ENCODE data around the gene QKI.
"Not testable (repeated sequence)": the region's sequence is repeated elsewhere in the genome, so short reads cannot be mapped to it uniquely, and the experiment has no call there.

The QKI gene

DNA sequence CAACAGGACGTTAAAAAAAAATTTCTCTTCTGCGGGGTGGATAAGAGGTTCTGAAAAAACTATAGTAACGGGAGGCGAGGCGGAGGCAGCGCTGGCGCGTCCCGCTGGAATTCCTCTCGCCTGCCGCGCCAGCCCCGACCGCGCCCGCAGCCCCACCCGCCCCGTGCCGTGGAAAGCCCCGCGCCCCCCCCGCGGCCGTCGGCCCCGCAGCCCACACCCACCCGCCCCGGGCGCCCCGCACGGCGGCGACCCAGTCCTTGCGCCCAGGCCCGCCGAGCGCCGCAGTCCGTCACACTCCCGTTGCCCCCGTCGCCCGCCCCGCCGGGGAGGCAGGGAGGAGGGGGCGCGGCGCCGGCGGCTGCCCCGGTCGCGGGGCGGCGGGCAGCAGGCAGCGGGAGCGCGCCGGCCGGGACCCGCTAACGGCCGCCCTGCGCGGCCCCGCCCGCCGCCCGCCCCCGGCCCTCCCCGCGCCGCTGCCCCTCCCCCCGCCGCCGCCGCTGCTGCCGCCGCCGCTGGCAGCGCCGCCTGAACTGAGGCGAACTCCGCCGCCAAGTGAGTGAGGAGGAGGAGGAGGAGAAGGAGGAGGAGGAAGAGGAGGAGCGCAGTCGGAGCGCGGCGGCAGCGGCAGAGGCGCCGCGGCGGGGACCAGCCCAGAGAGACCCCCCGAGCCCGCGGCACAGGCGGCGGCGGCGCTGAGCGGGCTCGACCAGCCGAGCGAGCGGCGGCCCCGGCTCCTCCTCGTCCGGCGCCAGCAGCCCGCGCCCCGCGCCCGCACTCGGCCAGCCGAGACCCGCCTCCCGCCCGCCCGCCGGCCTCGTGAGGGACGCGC lies at the start of gene QKI:
Gene QKI, plus strand, starts transcription at position 602 of the 829 bp plus-strand sequence. CDS start 476 bp downstream, outside the sequence.
- DNase-seq: peak; percentile 66

DNA sequence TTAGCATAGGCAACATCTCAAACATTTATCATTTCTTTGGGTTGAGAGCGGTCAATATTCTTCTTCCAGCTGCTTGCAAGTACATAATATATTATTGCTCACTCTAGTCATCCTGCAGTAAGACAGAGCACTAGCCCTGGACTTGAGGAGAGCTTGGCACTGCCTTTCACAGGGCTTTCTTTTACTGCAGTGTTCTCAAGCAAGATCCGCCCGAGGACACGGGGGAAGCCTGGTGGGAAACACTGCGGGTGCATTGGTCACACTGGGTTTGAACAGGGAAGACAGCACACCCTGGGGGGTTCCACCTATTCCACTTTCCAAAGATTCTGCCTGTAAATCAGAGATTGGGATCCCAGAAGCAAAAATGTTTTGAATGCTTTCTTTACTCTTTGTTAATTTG lies 48.2 kb upstream of the QKI start:
- DNase-seq: no peak

DNA sequence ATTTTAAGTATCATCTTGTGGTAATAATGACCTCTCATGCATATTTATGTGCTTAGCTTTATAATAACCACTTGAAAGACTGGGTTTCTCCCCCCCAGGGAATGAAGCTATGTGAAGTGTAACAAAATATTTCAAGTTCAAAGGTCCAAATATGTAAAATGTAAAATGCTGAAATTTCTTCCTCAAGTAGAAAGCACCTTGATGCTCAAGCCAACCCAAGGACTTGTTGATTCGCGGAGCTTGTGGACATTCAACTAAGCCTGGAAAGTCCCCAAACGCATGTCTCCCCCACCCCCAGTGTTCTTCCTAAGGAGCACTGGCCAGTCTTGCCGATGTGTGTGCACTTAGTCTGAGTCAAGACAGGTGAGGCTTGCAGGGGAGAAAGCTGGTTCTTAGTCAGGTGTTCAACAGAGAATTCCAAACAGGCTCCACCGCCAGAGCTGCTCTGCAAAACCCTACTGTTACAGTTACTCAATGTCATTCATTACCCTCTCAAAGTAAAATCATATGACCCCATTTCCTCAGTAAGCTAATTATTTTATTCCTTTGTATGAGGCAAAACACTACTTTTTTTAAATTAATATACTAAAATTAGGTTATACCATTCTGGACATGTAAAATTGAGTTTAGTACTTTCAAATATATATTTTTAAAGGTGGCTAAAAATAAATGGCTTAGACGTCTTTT lies 46.9 kb upstream of the QKI start:
- no peak for DNase-seq

DNA sequence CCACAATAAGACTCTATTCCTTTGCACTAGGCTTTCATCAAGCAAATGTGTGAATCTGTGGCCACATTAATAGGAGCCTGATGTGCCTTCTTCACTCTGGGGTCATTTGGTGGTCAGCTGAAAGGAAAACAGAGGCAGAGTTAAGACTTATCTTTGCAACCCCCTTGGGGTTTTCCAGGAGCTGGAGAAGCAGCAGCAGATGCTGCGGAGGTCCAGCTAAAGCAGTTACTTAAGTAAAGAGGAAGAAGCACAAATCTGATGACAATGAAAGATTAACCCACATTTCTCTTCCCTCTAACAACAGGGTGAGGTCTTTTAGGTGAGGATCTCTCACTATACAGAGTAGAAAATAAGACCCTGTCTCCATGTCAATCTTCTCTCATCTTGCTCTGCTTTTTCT lies 45.4 kb upstream of the QKI start:
- no peak for DNase-seq

DNA sequence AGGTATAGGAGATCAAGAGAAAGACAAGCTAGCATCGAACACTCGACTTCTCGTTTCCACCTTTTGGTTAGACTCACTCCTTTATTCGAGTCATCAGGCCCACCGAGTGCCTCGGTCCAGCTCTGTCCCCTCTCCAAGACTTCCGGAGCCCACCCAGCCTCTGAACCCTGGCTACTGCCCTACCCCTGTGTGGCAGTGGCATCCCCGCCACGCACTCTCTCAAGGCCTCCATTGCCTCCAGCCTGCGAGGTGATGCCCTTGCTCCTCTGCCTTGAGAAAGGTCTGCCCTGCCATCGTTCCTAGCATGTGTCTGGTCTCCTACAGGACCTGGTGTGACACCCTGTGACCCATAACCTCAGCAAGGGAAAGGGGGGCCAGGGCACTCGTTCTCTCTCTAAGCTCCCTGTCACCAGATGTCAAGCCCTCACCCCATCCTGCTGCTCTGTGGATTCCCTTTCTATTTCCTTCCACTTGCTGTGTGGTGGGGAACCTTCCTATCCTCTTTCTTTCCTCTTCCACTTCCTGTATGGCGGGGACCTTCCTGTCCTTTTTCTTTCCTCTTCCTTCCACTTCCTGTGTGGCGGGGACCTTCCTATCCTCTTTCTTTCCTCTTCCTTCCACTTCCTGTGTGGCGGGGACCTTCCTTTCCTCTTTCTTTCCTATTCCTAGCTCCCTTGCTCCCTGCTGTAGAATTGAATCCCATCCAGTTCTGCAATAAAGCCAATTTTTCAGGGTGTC lies 44.7 kb upstream of the QKI start:
- DNase-seq: no peak

DNA sequence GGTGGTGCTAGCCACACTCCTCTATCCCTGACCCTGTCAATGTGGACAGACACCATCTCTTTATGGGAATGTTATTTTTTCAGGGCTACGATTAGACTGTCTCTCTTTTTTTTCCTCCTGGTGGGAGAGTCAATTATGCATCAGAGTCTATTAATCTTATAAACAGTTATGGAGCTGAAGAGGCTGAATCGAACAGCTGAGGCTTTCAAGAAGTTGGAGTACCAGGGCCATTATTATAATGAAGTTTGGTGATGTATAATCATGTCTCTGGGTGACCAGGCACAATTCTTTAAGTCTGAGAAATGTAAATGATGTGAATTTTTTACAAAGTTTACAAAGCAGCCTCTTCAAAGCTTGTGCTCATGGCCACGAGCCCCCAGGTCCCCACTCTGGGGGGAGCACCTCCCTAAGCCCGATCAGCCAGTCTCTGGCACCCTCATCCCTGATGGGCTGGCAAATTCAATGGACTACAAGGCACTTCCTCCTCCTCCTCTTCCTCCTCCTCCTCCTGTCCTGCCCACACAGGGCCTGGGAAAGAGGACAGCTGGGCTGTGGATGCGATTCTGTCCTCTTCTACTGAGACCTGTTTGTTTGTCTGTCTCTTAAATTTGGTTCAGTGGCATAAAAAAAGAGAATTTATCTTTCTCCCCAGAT lies 43.9 kb upstream of the QKI start:
- DNase-seq: no peak

DNA sequence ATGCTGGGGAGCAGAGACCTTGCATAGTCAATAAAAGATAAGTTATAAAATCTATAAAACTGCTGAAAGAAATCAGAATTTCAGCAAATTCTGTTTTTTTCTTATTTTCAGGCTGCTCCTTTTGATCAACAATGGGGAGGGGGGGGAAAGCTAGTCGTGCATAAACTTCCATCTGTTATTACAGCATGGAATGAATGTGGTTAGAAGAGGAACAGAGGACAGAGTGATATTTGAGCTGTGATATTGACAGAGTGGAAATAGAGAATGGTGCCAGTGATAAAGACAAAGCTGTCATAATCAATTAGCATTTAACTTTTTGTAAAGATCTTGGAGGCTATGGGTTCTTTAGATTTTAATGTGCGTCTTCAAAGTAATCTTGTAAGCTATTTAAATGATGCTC lies 43.4 kb upstream of the QKI start:
- no peak for DNase-seq

DNA sequence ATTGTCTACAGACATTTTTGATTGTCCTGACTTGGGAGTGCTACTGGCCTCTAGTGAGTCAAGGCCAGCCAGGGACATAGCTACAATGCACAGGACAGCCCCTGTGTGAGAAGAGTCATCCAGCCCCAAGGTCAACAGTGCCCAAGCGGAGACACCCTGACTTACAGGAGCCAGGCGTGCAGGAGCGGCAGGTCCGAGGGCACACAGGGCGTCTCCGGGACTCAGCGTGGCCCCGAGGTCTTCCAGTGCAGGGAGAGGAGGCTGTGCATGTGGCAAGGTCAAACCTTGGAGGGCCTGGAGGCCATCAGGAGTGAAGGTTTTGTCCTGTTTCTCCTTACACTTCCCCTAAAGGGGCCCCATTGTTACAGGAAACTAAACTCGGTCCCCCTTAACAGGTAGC lies 41.3 kb upstream of the QKI start:
- no peak for DNase-seq

DNA sequence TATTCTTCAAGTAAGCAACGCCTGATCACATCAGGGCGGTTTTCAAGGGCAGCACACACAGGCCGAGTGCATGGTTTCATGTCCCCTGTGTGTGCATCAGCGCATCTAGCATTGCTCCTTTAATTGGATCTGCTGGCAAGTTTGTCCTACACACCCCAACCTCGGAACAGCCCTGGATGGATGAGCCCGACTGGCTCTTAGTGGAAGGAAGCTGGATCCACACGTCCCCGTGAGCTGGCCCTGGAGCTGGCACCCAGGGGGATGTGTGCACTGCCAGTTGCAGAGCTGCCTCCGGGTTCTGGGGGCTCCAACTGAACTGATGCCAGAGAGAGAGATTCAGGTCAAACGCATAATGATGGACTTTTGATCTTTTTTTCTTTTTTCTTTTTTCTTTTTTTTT lies 39.2 kb upstream of the QKI start:
- no peak for DNase-seq

DNA sequence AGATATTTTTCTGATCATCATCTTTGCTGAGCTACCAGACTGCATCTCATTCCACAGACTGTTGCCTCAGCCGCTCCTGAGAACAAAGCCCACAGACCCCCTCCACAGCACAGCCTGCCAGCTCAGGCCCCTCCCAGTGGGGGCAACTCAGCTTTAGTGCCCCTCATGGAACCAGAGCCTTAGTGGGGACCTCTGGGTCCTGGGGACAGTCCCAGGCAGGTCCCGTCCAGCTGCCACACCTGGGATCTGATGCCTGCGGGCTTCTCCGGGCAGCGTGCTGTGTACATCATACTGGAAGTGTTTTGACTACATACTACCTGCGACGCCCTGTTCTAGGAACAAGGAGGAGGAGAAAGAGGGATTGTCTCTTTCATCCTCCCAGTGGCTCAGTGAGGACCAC lies 38.3 kb upstream of the QKI start:
- DNase-seq: no peak

DNA sequence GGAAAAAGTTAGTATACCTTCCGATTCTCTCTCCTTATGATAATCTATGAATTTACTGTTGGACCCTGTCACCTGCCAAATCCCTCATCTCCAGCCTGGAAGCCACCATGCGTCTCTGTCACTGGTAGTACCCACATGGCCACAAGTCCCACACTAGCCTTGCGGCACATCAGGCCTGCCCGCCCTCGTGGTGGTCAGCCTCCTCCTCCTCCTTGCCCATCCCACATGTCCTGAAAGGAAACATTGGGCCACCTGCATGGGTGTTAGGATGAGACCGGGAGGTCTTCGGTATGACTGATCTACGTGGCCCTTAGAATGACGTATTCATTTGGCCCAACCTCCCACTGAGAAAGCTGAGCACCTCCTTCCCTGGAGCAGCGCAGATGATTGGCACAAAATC lies 37.0 kb upstream of the QKI start:
- DNase-seq: no peak

DNA sequence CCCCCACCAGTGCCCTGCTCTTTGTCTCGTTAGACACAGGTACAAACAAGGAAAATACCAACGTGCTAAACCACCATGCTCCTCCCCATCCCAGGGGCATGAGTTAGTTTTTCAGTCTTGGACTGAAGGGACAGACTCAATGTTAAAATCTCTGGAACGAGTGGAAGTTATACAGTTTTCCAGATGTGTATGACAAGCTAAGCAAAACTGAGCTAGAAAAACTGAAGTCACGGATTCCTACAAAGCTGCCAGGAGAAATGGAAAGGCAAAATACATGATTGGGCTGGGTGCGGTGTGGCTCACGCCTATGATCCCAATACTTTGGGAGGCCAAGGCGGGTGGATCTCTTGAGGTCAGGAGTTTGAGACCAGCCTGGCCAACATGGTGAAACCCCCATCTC lies 34.3 kb upstream of the QKI start:
- no peak for DNase-seq

DNA sequence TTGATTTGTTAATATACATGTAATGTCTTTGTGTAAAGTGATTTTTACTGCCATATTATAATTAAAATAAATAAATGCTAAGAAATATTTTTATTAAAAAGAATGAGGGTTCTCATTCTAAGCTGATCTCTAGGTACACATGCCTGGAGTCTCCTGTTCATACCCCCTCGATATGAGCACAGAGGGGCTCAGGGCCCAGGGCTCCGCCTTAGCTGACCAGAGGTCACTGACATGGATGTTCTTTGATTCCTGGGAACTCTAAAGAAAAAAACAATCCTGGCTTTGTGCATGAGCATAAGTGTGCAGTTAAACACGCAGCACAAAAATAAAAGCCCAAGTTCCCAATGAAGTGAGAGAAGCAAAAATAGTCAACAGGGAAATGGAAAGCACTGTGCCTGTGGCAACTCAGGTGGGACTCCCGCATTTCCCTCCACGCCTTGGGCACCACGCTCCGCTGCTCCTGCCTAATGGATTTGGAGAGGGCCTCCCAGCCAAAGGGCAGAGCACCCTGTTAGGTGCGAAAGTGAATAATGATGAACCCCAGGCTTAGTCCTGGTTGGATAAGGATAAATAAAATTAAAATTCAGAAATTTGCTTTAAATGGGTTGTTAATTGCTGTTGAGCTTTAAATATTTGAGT lies 33.3 kb upstream of the QKI start:
- DNase-seq: no peak

DNA sequence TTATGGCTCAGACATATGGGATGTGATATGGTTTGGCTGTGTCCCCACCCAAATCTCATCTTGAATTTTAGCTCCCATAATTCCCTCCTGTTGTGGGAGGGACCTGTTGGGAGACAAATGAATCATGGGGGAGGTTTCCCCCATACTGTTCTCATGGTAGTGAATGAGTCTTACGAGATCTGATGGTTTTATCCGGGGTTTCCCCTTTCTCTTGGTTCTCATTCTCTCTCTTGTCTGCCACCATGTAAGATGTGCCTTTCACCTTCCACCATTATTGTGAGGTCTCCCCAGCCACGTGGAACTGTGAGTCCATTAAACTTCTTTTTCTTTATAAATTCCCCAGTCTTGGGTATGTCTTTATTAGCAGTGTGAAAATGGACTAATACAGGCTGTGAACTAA lies 31.1 kb upstream of the QKI start:
- not testable (repeated sequence) for DNase-seq

DNA sequence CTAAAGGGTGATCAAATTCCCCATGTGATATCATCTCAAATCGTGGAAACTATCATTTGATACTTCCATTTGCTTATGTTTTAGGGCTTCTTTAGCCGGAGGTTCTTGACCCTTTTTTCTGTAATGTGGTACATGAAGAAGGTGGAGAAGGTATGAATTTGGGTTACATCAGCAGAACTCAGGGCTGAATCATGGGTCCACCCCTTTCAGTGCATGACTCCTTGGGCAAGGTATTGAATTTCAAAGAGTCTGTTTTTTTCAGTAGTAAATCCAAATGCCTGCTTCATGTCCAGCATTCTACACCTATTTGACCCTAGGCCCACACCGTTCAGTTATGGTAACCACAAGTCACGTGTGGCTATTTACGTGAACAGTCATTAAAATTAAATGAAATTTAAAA lies 30.6 kb upstream of the QKI start:
- no peak for DNase-seq

DNA sequence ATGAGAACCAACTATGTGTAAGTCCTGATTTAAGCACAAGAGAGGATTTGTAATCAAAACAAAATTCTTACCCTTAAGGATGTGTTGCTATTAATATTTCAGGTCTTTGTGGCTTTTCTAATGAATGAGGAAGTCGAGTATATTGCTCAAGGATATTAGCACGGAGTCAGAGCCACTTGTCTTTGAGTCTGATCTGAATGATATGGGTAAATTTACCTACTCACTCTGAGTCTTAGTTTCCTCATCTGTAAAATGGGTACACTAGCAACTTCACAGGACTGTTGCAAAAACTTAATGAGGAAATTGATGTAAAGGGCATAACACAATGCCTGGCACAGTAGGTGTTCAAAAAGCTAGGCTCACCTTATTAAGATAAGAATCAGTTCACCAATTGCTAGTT lies 30.0 kb upstream of the QKI start:
- DNase-seq: no peak

DNA sequence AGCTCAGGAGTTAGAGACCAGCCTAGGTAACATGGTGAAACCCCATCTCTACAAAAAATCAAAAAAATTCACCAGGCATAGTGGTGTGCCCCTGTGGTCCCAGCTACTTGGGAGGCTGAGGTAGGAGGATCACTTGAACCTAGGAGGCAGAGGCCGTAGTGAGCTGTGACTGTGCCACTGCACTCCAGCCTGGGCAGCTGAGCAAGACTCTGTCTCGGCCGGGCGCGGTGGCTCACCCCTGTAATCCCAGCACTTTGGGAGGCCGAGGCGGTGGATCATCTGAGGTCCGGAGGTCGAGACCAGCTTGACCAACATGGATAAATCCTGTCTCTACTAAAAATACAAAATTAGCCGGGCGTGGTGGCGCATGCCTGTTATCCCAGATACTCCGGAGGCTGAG lies 29.0 kb upstream of the QKI start:
- DNase-seq: not testable (repeated sequence)

DNA sequence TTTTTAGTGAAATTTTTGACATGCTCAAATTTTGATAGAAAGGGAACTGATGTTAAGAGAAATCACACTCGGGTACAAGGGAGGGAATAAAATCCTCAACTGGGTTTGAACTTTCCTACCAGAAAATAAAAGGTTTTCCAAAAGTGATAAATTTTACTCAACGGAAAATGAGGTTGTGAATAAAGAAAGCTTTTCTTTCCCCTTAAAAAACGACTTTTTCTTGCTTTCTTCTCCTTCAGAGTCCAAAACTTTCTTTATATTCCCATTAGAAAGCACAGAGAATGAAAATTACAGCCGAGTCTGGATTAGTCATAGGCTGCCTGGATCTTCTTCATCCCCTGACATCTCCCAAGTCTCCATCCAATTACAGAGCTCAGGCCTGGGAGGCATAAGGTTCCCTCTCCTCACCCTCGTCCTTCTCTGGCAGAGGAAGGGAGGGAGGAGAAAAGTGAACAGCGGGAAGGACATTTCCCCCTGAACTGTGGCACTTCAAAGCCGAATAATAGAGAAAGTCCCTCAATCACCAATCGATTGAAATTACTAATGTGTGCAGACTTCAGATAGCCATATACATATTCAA lies 28.1 kb upstream of the QKI start:
- DNase-seq: no peak

DNA sequence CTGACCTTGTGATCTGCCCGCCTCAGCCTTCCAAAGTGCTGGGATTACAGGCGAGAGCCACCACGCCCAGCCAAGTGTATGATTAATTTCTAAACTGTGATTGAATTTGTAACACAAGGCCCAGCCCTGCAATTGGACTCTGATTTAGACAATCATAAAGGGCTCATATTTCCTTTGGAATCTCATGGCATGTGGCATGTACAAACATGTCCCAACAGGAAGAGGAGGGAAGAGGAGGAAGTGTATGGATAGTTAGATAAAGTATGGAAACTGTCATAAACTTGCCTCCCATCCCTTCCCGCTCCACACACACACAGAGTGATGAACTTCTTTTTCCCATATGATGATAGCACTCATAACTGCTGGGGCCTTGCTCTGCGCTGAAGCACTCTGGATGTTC lies 27.2 kb upstream of the QKI start:
- DNase-seq: no peak

DNA sequence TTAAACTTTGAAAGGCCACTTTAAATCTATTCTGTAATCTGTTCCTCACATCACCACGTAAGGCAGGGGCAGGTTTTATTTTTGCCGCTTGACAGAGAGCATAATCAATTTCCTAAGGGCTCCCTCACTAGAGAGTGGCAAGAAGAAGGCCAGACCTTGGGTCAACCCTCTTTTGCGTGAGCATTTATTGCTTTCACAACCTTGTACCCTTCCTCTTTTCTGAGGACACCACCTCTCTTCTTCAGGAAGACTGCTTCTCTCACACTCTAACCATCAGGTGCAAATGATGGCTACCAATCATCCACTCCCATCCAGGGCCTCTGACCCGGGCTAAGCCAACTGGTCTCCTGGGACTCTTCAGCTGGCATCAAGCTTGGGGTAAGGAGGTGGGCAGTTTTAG lies 25.2 kb upstream of the QKI start:
- DNase-seq: no peak

DNA sequence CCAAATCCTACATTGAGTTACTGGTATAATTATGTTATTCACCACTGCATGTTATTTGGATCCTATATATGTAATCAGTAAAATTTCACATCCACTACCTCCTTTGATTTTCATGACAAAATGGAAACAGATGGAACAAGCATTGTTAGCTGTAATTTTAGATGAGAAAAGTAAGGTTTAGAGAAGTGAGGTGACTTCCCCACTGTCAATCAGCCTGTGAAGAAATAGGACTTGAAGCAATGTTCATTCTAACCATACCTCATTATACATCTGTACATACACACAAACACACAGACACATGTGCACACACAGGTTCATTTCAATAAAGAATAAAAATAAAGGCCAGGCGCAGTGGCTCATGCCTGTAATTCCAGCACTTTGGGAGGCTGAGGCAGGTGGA lies 23.7 kb upstream of the QKI start:
- no peak for DNase-seq

DNA sequence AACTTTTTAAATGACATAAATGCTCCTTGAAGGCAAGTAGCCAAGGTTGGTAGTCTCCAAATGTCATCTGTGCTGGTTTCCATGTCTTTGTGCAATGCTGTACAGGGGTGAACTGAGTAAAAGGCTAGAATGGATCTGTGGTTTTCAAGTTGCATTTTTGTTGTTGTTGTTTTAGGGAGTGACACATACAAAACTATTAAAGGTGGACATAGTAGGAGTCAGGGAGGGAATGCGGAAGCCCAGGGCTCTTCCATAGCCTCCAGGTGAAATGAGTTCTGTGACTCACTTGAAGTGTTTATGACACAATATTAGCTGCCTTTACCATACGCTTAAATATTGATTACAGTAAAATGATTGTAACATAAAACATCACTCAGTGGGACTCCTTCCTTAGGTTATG lies 22.5 kb upstream of the QKI start:
- no peak for DNase-seq

DNA sequence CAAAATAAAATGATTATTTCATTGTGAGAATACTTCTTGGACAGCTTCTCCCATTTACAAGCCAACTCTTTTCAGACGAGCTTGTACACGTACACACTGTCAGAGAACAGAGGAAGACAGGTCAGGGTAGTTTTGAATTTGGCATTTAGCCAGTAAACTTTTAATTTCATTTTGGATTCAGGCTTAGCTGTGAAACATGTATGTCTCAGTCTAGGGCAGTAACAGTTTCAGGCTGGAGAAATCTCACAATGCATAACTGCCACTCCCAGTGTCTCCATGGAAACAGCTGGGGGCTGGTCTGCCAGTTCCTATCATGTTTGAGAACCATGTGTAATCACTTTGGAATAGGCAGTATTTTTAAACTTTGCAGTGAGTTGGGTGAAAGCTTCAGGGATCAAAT lies 22.0 kb upstream of the QKI start:
- DNase-seq: no peak

Data from activated T-cell treated with anti-CD3 and anti-CD28 coated beads for 4 hours (primary cell).